HepG2 (cell line): ENCODE results near the gene SPATA12. TPM values are rescaled to one million over a fixed set of nuclear protein-coding genes. Genes with fewer than 3 reads are reported as not detected.

ENCODE experiments used
- ATAC-seq: fragments of 200-7000 bp; cut with Tn5 transposase; 3 replicates; pipeline ENCODE4 v1.9.1; 2020; ENCODE audit warnings: mild to moderate bottlenecking, moderate library complexity
- BruUV-seq: library from RNA; stranded (reverse); fragments of 400-500 nt; replicated peaks from 2 replicates; lab custom pipeline; 2021; lab: Mats Ljungman, UMichigan
- CTCF ChIA-PET: fragments of 300-600 bp; formaldehyde crosslinking; extraction: SDS; loops from one replicate; lab custom pipeline; 2021; ENCODE audit warnings: low total read pairs, inconsistent platforms, low intra/inter-chr PET ratio; lab: Yijun Ruan, JAX
- POLR2A ChIA-PET: fragments of 350-600 bp; sonication (Branson Sonifier 250); formaldehyde crosslinking; loops from one replicate; lab custom pipeline; 2020; ENCODE audit warnings: antibody characterized with exemption, inconsistent platforms; lab: Yijun Ruan, JAX
- DNase-seq: peaks from one replicate; pipeline ENCODE4 v3.0.0-alpha.2; 2015; ENCODE audit warnings: low spot score
- FAIRE-seq: peaks from 3 replicates; lab custom pipeline; 2011; peaks lifted over from hg19 to GRCh38; lab: Jason Lieb, UNC
- H2AFZ ChIP-seq: one replicate; pipeline ENCODE4 v1.6.1; 2011; ENCODE audit warnings: low read length, inconsistent platforms
- H3K27ac ChIP-seq: fragments of 300-600 bp; 3 replicates; pipeline ENCODE4 v1.8.0; 2011; ENCODE audit warnings: mixed run types, mild to moderate bottlenecking, mixed read lengths, low read length, inconsistent platforms; ENCODE audit not compliant: insufficient read depth; ENCODE audit errors: extremely low read length
- H3K27me3 ChIP-seq, 2 experiments: fragments of 200-600 bp in 1 of 2; 2 replicates in 1 of 2; 3 replicates in 1 of 2; pipeline versions ENCODE4 v1.6.0 to v1.8.0; 2011; ENCODE audit warnings: low read length in 2 of 2, mild to moderate bottlenecking in 2 of 2, moderate library complexity in 2 of 2, inconsistent platforms in 1 of 2; ENCODE audit not compliant: insufficient read depth in 2 of 2, control insufficient read depth in 1 of 2
- H3K36me3 ChIP-seq, 2 experiments: fragments of 200-600 bp in 1 of 2; replicated peaks in 1 of 2; 2 replicates in 1 of 2; 3 replicates in 1 of 2; pipeline versions ENCODE4 v1.5.1 to v1.8.0; 2011; ENCODE audit warnings: low read length in 2 of 2, inconsistent platforms in 1 of 2; ENCODE audit not compliant: insufficient read depth in 2 of 2, control insufficient read depth in 1 of 2
- H3K4me1 ChIP-seq: 2 replicates; pipeline ENCODE4 v1.5.1; 2012; ENCODE audit warnings: low read length, inconsistent platforms; ENCODE audit not compliant: insufficient read depth
- H3K4me2 ChIP-seq: 2 replicates; pipeline ENCODE4 v1.6.0; 2011; ENCODE audit warnings: low read depth, low read length, inconsistent platforms
- H3K4me3 ChIP-seq, 3 experiments: fragments of 200-600 bp in 1 of 3; sonication (generic), shearing (Covaris generic) in 1 of 3; replicated peaks in 1 of 3; 2 replicates each; pipeline ENCODE4 v1.5.1; 2011 to 2016; ENCODE audit warnings: low read length in 3 of 3, inconsistent platforms in 2 of 3, low read depth in 2 of 3, mild to moderate bottlenecking in 2 of 3, control low read depth in 1 of 3, mixed read lengths in 1 of 3; ENCODE audit not compliant: insufficient read depth in 1 of 3
- H3K79me2 ChIP-seq: one replicate; pipeline ENCODE4 v1.6.1; 2011; ENCODE audit warnings: low read length, inconsistent platforms; ENCODE audit not compliant: insufficient read depth
- H3K9ac ChIP-seq: 2 replicates; pipeline ENCODE4 v1.6.0; 2011; ENCODE audit warnings: mild to moderate bottlenecking, low read depth, low read length, inconsistent platforms; ENCODE audit not compliant: insufficient read depth
- H3K9me3 ChIP-seq: 2 replicates; pipeline ENCODE4 v1.5.1; 2012; ENCODE audit warnings: mild to moderate bottlenecking, low read length
- H4K20me1 ChIP-seq: 2 replicates; pipeline ENCODE4 v1.6.0; 2011; ENCODE audit warnings: inconsistent platforms, mild to moderate bottlenecking, low read length, moderate library complexity; ENCODE audit not compliant: insufficient read depth
- ARNT ChIP-seq: fragments of 450-650 bp; IDR thresholded peaks from 2 replicates; pipeline ENCODE4 v1.6.1; 2017
- FOXA3 ChIP-seq: IDR thresholded peaks from 2 replicates; pipeline ENCODE4 v1.6.1; 2016; ENCODE audit warnings: missing genetic modification reagents, missing compliant biosample characterization
- GFI1 ChIP-seq: sonication (generic); formaldehyde crosslinking; IDR thresholded peaks from 2 replicates; pipeline ENCODE4 v1.5.0; 2020; ENCODE audit warnings: missing genetic modification reagents, mild to moderate bottlenecking, borderline replicate concordance
- KMT2B ChIP-seq: IDR thresholded peaks from 2 replicates; pipeline ENCODE4 v1.6.1; 2016; ENCODE audit warnings: missing genetic modification reagents, missing compliant biosample characterization
- MAF1 ChIP-seq: sonication (generic); formaldehyde crosslinking; IDR thresholded peaks from 2 replicates; pipeline ENCODE4 v1.5.0; 2020; ENCODE audit warnings: missing genetic modification reagents, borderline replicate concordance
- ZNF225 ChIP-seq: sonication (generic); formaldehyde crosslinking; IDR thresholded peaks from 2 replicates; pipeline ENCODE4 v1.4.0; 2020; ENCODE audit warnings: mild to moderate bottlenecking, missing genetic modification reagents
- ZNF296 ChIP-seq: sonication (generic); formaldehyde crosslinking; conservative IDR thresholded peaks from 2 replicates; pipeline ENCODE4 v1.5.0; 2020; ENCODE audit warnings: mild to moderate bottlenecking, missing genetic modification reagents
- ZNF605 ChIP-seq: sonication (generic); formaldehyde crosslinking; IDR thresholded peaks from 2 replicates; pipeline ENCODE4 v1.8.0; 2022; ENCODE audit warnings: mild to moderate bottlenecking, missing genetic modification reagents
- ZNF629 ChIP-seq: sonication (generic); formaldehyde crosslinking; conservative IDR thresholded peaks from 2 replicates; pipeline ENCODE4 v1.5.0; 2020; ENCODE audit warnings: missing genetic modification reagents
- ZNF652 ChIP-seq: IDR thresholded peaks from 2 replicates; pipeline ENCODE4 v1.6.1; 2016; ENCODE audit warnings: low read depth, borderline replicate concordance
- ZNF737 ChIP-seq: sonication (generic); formaldehyde crosslinking; IDR thresholded peaks from 2 replicates; pipeline ENCODE4 v1.5.0; 2020; ENCODE audit warnings: missing genetic modification reagents, mild to moderate bottlenecking, borderline replicate concordance
- WGBS: methylation state at CpG from one replicate; pipeline ENCODE4 v1.1.6; 2017; ENCODE audit warnings: low lambda C conversion rate; 5-methylcytosine and 5-hydroxymethylcytosine counted together
- in situ Hi-C: cut with HindIII; loops from 2 replicates; pipeline ENCODE4 v1.10.0; 2017; ENCODE audit warnings: low pct_unique_long_range_greater_than_20kb; ENCODE audit not compliant: extremely low pct_ligation_motif_present
- intact Hi-C: fragments of 100-400 bp; cut with micrococcal nuclease; formaldehyde crosslinking; loops from one replicate; pipeline ENCODE4 v1.10.0; 2022; ENCODE audit not compliant: unreplicated experiment
- polyA plus RNA-seq, 8 experiments: library from polyadenylated mRNA; depleted of rRNA in 3 of 8; stranded (reverse) in 7 of 8; unstranded in 1 of 8; fragments of >200 nt; fragmentation: Illumina TruSeq in 4 of 8; extraction: Trizol in 4 of 8; gene quantifications; 2 replicates each; pipeline versions ENCODE4 v1.2.1 to v1.2.3, GENCODE V29; 2011 to 2016; ENCODE audit warnings: low read depth in 4 of 8, missing spikeins in 1 of 8, mixed read lengths in 1 of 8; ENCODE audit not compliant: insufficient read depth in 1 of 8
- total RNA-seq, 5 experiments: library from RNA; depleted of rRNA; stranded (reverse); fragments of >200 nt; fragmentation: Illumina TruSeq; extraction: Trizol; gene quantifications; 2 replicates each; pipeline ENCODE4 v1.2.3, GENCODE V29; 2016; ENCODE audit warnings: low read depth in 1 of 5
- TF ChIP-seq, protein P1 (sequence below): sonication (generic); formaldehyde crosslinking; IDR thresholded peaks from 2 replicates; pipeline ENCODE4 v1.5.0; 2020; ENCODE audit warnings: missing genetic modification reagents, mild to moderate bottlenecking, borderline replicate concordance

Gene SPATA12
- total and polyA plus RNA-seq, 2 of the 13 experiments (the other 11 are each of a cell fraction or from before 2014, with no cell fraction given): 0.09 to 0.25 TPM

- peak; percentile 56 for ATAC-seq
These were observed 17.8 kb downstream of the SPATA12 start for GRCh38 chr3:57078344-57078634.

More at GRCh38 chr3:57078344-57078634, 17.8 kb downstream of the SPATA12 start:
- TF ChIP-seq, protein P1, sequence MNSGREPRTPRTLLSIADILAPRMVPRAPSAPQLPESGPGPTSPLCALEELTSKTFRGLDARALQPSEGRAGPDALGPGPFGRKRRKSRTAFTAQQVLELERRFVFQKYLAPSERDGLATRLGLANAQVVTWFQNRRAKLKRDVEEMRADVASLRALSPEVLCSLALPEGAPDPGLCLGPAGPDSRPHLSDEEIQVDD: 0 out of 2 replicates have a peak, but pooled peaks have one; percentile 20
- TF ChIP-seq FOXA3 (CRISPR knock-in tag) (no peak), ZNF737 (CRISPR knock-in tag) (no peak), ZNF629 (CRISPR knock-in tag) (no peak), GFI1 (0 out of 2 replicates have a peak, but pooled peaks have one; percentile 24), ZNF296 (no peak), ARNT (no peak), MAF1 (CRISPR knock-in tag) (peak; percentile 35; the same call in 1 of the 2 replicates), ZNF605 (CRISPR knock-in tag) (peak; percentile 25; the same call in 1 of the 2 replicates), ZNF652 (CRISPR knock-in tag) (peak; percentile 78), ZNF225 (CRISPR knock-in tag) (0 out of 2 replicates have a peak, but pooled peaks have one; percentile 1), KMT2B (CRISPR knock-in tag) (0 out of 2 replicates have a peak, but pooled peaks have one; percentile 8)
- H3K27me3 ChIP-seq: peaks cover 0 to 4% of the 10 kb centered on the region in 2 experiments; a peak in 1 of 5 replicates
- no CpG with 5 or more reads among the region's 15 CpGs for WGBS
- H2AFZ ChIP-seq: peak overlapping the region; percentile 49
- FAIRE-seq (peak; percentile 18), DNase-seq (peak; percentile 28)
- H3K79me2 ChIP-seq: peaks cover 10% of the 10 kb centered on the region
- POLR2A ChIA-PET: interaction anchor here (1.0 to 4.0 kb wide), 3 partner anchors 18 to 87 kb away, joined by 3 to 29 read pairs (median 5); partner anchors contain the start of gene SPATA12
- no peaks in the 10 kb centered on the region for H3K9me3 ChIP-seq
- no peaks in the 10 kb centered on the region; a peak in 2 of 5 replicates for H3K36me3 ChIP-seq
- intact Hi-C loops: loop anchor here (5.0 kb wide), 1 partner anchor 86 kb away; no protein-coding TSS in a partner anchor
- H3K4me3 ChIP-seq: peak overlapping the region; percentile 71 to 93 (median 76)
- H3K27ac ChIP-seq: peak overlapping the region; percentile 62
- CTCF ChIA-PET: no interaction called here
- H3K4me1 ChIP-seq: peaks cover 43% of the 10 kb centered on the region
- in situ Hi-C loops: no loop called here
- no TSS peak for BruUV-seq
- peak overlapping the region; percentile 92 for H3K4me2 ChIP-seq
- H3K9ac ChIP-seq: peak overlapping the region; percentile 69
- no peaks in the 10 kb centered on the region for H4K20me1 ChIP-seq
